Measurements from ENCODE around the gene SEC14L3.

DNA sequence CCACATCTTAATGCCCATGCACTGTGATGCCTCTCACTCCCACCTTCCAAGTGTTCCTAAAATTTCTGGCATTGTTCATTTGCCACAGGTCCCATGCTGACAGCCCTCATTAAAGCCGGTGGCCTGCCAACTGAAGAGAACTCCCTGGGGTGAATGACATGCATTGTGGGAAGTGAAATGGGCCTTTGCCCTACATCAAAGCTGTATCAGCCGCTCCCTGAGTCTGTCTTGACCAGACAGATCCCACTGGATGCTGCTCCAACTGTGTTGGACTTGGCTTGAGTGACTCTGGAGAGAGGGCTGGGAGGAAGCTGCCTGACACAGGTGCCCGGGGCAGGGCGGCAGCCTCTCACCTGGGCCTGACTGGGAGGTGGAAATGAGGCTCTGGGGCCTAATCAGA is 42.4 kb upstream of the SEC14L3 start:
- TF ChIP-seq CTCF (IDR thresholded peaks at IDR 0.05) (no peak), TCF7L2 (IDR thresholded peaks at IDR 0.05; ENCODE audit: low read depth, low read length) (no peak), POLR2AphosphoS5 (IDR thresholded peaks at IDR 0.05; ENCODE audit: low read depth, low read length) (no peak)
